HG02623 (cell line): ENCODE results near the gene MYO16.

ENCODE experiments used
- ATAC-seq: cut with Tn5 transposase; IDR thresholded peaks from one replicate; pipeline ENCODE4 v1.9.1; 2021; ENCODE audit warnings: moderate library complexity; ENCODE audit not compliant: unreplicated experiment

MYO16 gene

GRCh38 chr13:109166804-109167203 is 537.4 kb downstream of the MYO16 start:
- ATAC-seq: peak; percentile 17

GRCh38 chr13:109172136-109172535 is 542.7 kb downstream of the MYO16 start:
- no peak for ATAC-seq

GRCh38 chr13:109175666-109176065 is 546.3 kb downstream of the MYO16 start:
- no peak for ATAC-seq

DNA sequence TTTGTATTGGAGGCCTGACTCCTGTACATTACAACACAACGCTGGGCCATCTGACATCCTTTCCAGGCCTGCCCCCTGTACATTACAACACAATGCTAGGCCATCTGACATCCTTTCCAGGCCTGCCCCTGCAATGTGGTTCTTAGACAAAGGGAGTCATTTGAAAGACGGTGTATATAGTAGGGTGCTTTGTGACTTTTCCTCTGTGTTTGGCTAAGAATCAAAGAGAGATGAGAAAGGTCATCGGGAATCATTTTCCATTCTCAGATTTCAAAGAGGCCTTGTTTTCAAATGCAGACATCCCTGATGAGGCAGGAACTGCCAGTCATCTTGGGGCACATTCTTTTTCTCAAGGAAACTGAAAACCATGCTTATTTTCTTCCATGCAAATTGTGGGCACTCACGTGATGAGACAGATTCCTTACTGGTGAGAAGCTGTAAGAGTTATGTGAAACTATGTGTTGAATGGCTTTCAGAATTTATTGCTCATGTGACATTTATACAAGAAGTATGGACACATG is 551.6 kb downstream of the MYO16 start:
- no peak for ATAC-seq

- ATAC-seq: no peak
Observed at GRCh38 chr13:109182777-109183465, 553.5 kb downstream of the MYO16 start.

GRCh38 chr13:109191413-109191812 is 562.0 kb downstream of the MYO16 start:
- ATAC-seq: no peak

DNA sequence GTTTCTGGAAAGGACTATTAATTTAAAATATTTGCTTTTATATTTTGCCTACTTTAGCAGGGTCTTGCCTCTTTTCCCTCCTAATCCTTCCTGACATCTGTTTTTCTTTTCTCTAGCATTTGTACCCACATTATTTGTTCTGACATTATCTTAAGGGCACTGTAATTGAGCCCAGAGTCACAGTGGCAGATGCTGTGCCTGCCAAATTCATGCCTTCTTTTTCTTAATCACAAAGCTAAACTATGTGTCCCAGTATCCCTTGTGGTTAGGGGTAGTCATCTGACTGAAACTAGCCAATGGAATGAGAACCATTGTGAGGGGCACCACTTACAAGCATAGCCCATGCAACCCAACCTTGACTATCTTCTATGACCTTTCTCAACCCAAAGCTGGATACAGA is 562.9 kb downstream of the MYO16 start:
- no peak for ATAC-seq

DNA sequence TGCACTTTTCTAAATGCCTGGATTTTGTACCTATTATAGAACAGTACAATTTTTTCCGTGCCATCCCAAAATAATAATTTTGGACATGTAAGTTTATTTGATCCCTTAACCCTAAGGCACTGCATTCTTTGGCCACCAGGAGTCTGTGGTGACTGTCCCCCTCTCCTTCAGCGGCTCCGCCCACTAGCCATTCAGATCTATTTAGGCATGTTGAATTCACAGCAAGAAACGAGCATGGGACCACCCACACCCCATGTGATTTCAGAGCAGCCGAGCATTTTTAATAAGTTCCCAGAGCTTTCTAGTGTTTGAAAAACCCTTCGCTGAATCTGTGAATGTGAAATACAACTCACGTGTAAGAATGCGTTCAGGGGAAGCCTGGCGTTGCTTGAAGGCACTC is 567.5 kb downstream of the MYO16 start:
- no peak for ATAC-seq

DNA sequence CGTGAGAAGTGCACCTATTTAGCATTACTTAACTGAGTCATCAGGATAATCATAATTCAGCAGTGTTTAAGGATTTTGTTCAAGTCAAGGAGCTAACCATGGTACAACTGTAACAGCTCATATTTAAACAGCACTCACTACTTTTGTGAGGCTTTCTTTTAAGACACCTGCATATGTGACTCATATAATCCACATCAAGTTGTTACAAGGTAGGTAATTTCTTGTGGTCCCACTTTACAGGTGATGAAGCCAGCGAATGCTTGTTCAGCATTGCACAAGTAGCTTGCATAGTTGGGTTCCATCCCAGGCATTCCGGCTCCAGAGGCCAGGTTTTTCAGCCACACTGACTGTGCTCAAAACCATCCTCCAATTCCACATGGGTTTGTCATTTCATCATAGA is 569.2 kb downstream of the MYO16 start:
- ATAC-seq: no peak

- ATAC-seq: no peak
Observed at GRCh38 chr13:109199280-109199679, 569.9 kb downstream of the MYO16 start.

- ATAC-seq: no peak
Observed at GRCh38 chr13:109200556-109200955, 571.1 kb downstream of the MYO16 start.

- ATAC-seq: no peak
Observed at GRCh38 chr13:109203587-109203986, 574.2 kb downstream of the MYO16 start.

GRCh38 chr13:109204252-109204651 is 574.8 kb downstream of the MYO16 start:
- ATAC-seq: no peak

- ATAC-seq: no peak
Observed at GRCh38 chr13:109204657-109205056, 575.2 kb downstream of the MYO16 start.

DNA sequence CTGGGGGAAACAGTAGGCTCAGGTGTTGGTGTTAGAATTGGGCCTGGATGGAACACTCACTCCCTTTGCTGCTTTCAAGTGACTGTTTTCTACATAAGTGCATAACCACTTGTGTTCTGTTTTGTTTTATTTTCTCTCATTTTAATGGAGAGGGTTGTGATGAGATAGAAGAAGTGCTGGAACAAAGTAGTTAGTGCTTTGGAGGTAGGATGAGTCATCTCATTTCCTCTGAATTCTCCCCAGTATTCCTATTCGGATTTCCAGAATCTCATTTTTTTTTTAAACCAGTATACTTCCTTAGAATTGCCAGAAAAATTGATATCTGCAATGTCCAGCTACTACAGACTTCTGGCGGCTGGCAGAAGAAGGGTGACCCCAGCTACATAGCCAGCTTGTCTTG is 575.9 kb downstream of the MYO16 start:
- ATAC-seq: no peak

- ATAC-seq: no peak
Observed at GRCh38 chr13:109206616-109207015, 577.2 kb downstream of the MYO16 start.

DNA sequence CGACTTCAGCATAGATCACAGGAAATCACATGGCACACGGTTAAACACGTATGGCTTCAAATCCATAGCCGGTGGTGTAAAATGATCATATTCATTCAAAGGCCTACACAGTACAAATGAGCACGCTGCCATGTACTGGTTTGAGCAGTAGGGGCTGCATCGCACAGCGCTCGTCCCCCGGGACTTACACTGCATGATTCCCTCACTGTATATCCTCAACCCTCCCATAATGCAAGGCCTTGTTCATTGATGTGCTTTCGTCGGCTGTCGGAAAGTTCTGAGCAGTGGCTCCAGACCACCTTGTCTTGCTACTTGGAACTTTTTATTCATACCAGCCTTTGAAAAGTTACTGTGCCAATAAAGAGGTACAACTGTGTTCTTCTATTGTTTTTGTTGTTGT is 578.2 kb downstream of the MYO16 start:
- no peak for ATAC-seq

DNA sequence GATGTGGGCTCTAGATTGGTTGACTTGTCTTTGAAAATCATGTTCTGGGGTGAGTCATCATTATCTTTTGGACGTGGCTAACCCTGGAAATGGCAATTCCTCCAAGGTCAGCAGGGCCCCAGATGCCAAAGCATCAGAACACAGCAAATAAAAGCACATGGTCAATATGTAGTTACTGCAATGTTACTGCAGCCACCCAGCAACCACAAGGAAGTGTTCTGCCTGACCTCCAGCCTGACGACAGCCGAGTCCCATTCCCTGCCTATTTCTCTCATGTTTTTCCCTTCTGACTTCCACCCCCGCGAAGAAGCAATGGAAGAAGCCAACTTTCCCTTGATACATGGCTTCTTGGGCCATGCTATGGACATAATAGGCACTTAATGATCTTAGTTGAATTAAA is 579.1 kb downstream of the MYO16 start:
- ATAC-seq: no peak

DNA sequence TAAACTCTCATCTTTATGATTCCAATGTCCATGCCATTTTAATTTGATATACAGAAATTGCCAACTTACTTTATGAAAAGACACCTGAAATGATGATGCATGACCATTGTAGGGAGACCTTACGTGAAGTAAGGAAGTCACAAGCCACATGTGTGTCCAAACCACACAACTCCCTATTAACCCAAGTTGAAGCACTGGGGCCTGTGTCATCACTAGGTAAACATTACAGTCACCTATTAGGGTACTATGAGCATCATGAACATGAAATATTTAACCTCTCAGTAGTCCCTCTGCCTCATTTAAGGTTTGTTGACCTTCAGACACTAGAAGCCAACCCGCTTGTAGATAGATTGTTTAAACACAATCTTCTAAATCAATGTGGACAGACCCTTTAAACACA is 580.1 kb downstream of the MYO16 start:
- ATAC-seq: no peak

DNA sequence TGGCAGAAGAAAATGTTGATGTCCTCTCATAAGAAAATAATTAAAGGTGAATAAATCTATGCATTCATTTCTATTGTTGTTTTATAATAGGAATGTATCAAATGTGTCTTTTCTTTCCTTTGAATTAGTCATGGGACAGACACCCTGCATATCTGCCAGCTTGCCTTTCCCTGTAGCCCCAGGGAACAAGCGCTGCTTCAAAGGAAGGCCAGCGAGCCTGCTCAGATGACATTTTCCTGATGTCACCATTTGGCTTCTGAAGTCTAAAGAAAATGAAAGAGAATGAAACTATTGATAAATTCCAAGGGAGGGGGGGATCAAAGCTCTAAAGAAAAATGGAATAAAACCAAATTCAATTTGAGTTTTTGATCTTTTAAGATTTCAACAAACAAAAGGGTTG is 582.2 kb downstream of the MYO16 start:
- ATAC-seq: no peak

- no peak for ATAC-seq
Observed at GRCh38 chr13:109212650-109213049, 583.2 kb downstream of the MYO16 start.

- ATAC-seq: no peak
Observed at GRCh38 chr13:109213714-109214113, 584.3 kb downstream of the MYO16 start.

DNA sequence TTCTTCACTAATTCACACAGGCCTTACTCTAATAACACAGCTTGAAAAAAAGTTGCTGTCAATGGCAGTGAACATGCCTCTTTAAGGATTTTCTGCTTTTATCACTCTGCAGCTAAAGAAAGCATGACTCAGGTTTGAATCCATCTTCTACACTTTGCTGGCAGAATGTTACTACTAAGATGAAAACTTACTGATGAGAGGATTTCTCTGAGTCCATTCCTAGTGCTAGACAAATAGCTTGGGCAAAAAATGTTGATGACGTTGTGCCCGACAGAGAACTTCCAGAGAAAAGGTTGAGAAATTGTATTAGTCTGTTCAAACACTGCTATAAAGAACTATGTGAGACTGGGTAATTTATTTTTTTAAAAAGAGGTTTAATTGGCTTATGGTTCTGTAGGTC is 585.0 kb downstream of the MYO16 start:
- ATAC-seq: no peak
